ENCODE measurements around the gene GRIN2B. TPM values are rescaled to one million over a fixed set of nuclear protein-coding genes. Genes with fewer than 3 reads are reported as not detected.

GRIN2B gene
- total RNA-seq, 1 donor, result not detected

GRCh38 chr12:13947276-13947946, 34.0 kb downstream of the GRIN2B start:
- no peak for DNase-seq (ENCODE audit: low read depth)
- no peak for TF ChIP-seq CTCF (IDR thresholded peaks at IDR 0.05; ENCODE audit: insufficient read depth, low read length)
- H3K4me3 ChIP-seq (ENCODE audit: low read depth, low read length), result no peak overlapping the region

- no peak for DNase-seq (ENCODE audit: low read depth)
Observed at GRCh38 chr12:13945641-13946040, 35.8 kb downstream of the GRIN2B start.

GRCh38 chr12:13945236-13945635, 36.2 kb downstream of the GRIN2B start:
- H3K4me3 ChIP-seq (ENCODE audit: low read depth, low read length), result no peak overlapping the region
- TF ChIP-seq CTCF (IDR thresholded peaks at IDR 0.05; ENCODE audit: insufficient read depth, low read length), result no peak
- DNase-seq (ENCODE audit: low read depth), result no peak

More at GRCh38 chr12:13945641-13946040, 35.8 kb downstream of the GRIN2B start:
- H3K4me3 ChIP-seq (ENCODE audit: low read depth, low read length), result no peak overlapping the region
- no peak for TF ChIP-seq CTCF (IDR thresholded peaks at IDR 0.05; ENCODE audit: insufficient read depth, low read length)

GRCh38 chr12:13942826-13943225, 38.6 kb downstream of the GRIN2B start:
- H3K4me3 ChIP-seq (ENCODE audit: low read depth, low read length), result no peak overlapping the region
- no peak for TF ChIP-seq CTCF (IDR thresholded peaks at IDR 0.05; ENCODE audit: insufficient read depth, low read length)
- DNase-seq (ENCODE audit: low read depth), result no peak

DNA sequence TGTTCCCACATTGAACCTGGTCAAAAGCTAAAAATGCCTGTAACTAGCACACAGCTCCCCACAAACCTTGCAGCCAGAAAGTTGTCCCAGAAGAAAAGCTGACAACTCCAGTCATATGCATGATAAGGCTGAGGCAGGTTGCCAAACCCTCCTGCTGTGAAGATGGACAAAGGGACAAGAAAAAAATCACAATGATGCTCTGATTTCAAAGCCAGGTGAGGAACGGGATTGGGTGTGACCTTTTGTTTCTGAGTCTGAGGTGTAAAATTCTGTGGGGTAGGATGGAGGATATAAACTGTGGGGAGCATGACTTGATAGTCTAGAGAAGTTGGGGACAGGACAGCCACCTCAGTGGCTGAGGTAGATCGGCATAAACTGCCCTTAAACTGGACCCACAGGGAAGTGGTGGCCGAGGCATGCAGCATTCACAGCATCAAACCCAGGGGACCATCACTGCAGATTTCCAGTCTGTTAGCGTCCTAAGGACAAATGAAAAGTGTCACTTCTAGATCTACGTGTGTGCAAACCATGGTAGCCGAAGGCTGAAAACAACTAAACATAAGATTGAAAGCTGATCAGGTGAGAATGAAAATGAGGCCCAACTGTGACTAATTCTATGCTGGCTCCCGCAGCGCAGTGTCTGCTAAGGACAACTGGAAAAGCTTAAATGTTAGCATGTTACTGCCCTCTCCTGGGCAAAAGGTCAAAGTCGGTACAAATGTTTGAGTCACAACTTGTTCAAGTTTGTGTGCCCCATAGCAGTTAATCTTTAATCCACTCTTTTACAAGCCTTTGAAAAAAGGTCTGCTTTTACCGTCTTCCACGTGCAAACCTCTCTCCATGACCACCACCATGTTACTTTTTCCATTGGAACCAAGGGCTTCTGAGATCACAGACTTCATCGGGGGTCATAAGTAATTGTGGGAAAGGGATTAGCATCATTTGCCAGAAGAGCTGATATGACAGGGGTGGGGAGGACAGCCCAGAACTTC, 39.8 kb downstream of the GRIN2B start:
- peak; percentile 53 for DNase-seq (ENCODE audit: low read depth)
- H3K4me3 ChIP-seq (ENCODE audit: low read depth, low read length), result no peak overlapping the region
- TF ChIP-seq CTCF (IDR thresholded peaks at IDR 0.05; ENCODE audit: insufficient read depth, low read length), result no peak

DNA sequence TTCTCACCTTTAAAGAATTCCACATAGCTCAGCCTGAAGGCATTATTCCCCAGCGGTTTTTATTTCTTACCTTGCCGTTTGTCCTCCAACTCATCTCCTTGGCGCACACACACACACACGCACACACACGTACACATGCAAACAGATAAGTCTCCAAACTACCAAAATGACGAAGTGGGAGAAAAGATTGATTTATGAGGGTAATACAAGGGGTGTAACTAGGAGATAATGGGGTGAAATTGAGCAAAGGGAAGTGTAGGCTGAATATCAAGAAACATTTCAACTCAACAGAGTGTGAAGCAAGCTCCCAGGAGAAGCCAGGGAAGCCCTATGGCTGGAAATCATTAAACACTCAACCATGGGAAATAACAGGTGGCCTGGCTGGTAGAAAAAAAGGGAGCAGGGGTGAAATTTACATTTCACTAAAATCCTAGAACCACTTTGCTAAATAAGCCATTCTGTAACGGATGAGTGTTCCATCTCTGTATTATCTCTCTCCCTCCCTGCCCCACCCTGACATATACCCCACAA, 41.0 kb downstream of the GRIN2B start:
- H3K4me3 ChIP-seq (ENCODE audit: low read depth, low read length), result no peak overlapping the region
- TF ChIP-seq CTCF (IDR thresholded peaks at IDR 0.05; ENCODE audit: insufficient read depth, low read length), result no peak
- no peak for DNase-seq (ENCODE audit: low read depth)

Data from fibroblast of the aortic adventitia (primary cell).